AML-193 (cell line): Measurements from ENCODE around the gene PFDN1.

Source experiments
- DNase-seq, 2 experiments: peaks; one replicate each; lab custom pipeline; 2025; lab: John Stamatoyannopoulos, UW

PFDN1 gene

DNA sequence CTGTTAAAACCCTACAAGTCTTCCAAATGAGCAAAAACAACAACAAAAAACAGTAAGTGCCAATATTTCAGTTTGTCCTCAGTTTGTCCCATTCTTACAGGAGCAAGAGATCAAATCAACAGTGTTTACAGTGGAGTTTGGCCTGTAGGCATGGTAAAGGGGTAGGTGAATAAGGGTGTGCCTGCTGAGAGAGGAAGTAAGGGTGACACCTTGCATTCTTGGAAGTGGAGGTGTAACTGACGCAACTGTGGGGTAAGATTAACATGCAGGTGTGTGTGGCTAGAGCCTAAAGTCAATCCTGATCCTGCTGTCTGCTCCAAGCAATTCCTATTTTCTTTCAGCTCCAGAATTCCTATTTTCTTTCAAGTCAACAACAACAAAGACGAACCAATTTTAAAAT lies 43.4 kb downstream of the PFDN1 start:
- no peak for DNase-seq

DNA sequence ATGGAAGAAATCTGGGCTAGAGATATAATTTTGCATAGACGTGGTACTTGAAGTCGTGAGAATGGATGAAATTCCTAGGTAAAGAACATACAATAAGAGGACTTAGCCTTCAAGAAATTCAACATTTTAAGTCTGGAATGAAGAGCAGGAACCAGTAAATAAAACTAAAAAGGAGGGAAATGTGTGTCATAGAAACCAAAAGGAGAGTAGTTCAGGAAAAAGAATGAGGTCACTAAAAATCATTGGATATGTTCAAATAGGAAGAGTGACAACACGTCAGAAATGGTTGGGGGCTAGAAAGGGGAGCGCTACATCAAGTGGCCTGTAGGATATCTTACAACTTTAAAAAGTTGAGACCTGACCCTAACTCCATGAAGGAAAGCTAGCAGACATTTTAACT lies 44.0 kb downstream of the PFDN1 start:
- no peak for DNase-seq

DNA sequence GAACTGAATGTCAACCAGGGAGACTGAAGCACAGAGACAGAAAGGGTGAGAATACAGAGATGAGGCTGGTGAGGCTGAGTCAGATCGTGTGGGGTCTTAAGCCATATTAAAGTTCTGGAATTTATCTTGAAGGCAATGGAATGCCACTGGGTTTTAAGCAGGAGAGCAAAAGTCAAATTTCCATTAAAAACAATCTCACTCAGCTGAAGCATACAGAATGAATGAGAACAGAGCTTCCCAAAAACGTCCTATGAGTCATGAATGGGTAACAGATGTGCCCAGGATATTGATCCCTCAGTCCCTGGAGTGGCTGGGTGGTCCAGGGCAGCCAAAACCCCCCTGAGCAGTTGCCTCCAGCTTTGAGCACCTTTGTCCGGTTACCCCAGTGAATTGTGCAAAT lies 44.9 kb downstream of the PFDN1 start:
- DNase-seq = no peak

DNA sequence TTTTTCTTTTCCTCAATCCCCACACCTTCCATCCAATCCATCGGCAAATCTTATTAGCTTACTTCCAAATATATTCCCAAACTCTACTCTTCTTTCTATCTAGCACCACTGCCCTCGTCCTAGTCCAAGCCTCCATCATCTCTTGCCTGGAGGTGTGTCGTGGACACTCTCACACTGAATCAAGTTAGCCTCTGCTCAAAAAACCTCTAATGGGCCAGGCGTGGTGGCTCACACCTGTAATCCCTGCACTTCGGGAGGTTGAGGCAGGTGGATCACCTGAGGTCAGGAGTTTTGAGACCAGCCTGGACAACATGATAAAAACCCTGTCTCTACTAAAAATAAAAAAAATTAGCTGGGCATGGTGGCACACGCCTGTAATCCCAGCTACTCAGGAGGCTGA lies 46.2 kb downstream of the PFDN1 start:
- no peak for DNase-seq

- no peak for DNase-seq
Measured at GRCh38 chr5:140255460-140256157, 47.3 kb downstream of the PFDN1 start.

- DNase-seq = no peak
Measured at GRCh38 chr5:140253985-140254384, 48.9 kb downstream of the PFDN1 start.

DNA sequence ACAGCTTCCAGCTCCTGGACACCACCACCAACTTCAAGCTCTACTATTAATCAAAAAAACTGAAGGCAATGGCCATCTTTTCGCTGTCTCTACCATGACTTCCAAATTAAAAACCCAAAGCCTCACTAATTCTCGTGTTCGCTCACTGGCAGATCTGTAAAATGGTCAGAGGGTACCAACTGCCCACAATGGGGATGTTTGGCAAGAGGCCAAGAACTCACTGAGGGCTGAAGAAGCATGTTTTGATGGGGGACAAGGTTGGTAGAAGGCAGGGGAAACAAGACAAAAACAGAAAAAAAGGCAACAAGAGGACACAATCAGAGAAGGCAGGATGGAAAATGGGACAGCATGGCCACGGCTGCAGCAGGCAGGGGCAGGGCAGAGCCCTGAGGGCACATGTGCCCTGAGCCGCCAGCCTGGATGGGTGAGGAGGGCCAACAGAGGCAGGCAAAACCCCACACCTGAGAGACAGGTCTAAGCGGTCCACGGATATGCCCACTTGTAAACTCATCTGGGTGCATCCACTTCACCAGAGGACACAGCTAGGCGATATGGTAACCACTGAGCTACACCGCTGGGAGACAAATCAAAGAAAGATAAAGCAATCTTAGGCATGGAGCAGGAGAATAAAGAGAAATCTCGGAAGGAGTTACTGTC lies 50.3 kb downstream of the PFDN1 start:
- no peak for DNase-seq

DNA sequence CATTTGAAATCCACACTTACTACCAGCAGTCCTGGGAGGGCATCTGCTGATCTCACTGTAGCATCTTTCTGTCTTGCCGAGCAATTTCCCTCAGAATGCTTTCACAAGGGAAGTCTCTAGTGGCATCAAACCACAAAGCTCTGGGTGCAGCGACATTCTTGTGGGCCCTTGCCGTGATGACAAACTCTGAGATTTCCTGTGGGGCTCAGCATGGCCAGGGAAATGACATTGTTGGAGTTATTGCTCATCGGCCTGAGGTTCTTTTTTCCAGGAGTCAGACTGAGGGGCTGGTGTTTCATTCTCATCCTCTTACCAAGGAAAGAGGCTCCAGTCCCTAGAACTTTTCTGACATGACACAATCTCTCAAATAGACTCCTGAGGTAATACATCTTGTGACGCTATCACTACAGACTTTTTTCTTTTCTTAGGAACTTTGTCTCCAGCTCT lies 51.4 kb downstream of the PFDN1 start:
- peak; percentile 72 to 80 for DNase-seq

DNA sequence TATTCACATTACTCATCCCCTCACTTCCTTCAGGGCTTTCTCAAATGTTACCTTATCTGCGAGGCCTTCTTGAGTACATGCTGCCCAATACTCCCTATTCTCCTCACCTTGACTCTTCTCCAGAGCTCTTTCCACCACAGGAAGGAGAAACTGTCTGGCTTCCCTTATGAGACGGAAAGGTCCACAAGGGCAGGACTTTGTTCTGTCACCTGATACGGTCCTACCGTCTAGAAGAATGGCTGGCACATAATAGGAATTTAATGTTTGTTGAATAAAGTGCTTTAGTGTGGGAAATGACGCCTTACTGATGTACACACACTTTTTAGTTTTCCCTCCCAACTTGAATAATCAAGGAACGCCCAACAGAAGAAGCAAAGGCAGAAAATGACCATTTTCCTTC lies 52.5 kb downstream of the PFDN1 start:
- no peak for DNase-seq

- DNase-seq = no peak
Measured at GRCh38 chr5:140249536-140249935, 53.4 kb downstream of the PFDN1 start.

DNA sequence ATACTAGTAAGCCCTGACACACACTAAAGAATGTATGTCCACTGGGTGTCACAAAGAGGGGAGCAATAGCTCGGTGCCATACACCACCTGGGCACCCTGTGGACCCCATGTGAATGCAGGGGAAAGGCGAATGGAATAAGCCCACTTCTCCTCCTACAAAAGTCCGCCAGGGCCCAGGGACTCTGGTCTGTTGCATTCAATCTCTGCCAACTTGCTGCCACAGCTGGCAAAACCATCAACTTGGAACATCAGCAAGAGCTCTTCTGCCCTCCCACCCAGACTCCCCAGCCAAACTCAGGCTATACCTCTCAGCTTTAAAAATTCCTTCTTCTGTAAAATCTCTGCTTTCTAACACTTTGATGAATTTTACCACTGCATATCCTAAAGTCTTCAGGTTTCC lies 54.5 kb downstream of the PFDN1 start:
- DNase-seq = no peak

DNA sequence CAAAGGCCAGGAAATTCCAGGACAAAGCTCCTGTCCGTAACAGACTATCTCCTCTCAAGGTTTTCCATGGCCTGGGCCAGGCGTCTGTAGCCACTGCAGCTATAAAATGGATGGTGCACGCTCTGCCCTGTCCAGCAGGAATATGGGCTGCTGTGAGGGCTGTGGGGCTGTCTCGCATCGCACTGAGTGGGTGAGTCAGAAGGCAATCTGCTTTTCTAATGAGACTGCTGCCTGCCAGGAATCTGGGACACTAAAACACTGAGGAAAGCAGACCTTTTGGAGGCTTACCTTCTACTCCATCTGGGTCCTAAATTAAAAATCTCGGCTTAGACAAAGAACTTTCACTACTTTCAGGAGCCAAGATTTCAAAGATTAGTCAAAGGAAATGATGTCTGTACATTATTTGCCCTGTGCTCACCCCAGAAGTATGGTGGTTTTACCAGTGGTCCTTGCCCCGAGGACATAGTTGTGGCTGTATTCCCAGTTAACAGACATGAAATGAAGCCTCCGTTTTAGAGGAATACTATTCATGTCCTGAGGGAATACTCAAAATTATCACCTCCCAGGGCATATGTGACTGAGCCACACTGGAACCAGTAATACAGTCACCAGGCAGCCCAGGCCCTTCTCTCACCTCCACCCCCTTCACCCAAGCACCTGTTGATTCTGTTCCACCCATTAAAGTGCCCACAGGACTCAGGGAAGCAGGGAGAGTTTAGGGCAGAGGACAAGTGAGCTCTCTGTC lies 56.4 kb downstream of the PFDN1 start:
- no peak for DNase-seq

GRCh38 chr5:140245926-140246325 lies 57.0 kb downstream of the PFDN1 start:
- DNase-seq = no peak

- peak; percentile 10 to 31 for DNase-seq
Measured at GRCh38 chr5:140245341-140245740, 57.6 kb downstream of the PFDN1 start.

GRCh38 chr5:140244525-140245025 lies 58.3 kb downstream of the PFDN1 start:
- peak; percentile 59 to 72 for DNase-seq

GRCh38 chr5:140243706-140244250 lies 59.1 kb downstream of the PFDN1 start:
- DNase-seq = no peak

DNA sequence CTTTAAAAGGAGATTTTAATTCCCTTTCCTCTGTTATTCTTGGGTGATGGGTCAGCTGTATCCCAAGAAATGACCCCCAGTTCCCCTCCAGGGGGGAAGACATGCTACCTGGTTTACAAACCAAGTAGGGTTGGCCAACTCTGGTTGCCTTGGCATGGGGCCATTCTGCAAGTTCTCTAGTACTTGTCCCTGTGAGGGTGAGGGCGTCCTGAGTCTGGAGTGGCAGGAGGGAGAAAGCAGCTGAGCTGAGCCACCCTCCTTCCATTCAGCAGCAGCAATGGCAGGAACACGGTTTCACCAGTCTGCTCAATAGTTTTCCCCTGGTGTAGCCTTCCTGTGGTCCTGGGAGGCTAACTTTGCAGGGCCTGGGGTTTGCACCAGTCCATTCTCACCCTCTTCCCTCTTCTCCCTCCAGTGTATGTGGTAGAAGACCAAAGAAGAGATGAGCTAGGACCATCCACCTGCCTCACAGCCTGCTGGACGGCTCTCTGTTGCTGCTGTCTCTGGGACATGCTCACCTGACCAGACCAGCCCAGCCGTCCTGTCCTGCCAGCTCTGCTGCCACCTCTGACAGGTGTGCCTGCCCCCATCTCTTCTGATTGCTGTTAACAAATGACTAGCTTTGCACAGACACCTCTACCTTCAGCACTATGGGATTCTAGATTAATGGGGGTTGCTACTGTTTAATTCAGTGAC lies 59.9 kb downstream of the PFDN1 start:
- DNase-seq = no peak

GRCh38 chr5:140242099-140242498 lies 60.8 kb downstream of the PFDN1 start:
- DNase-seq = no peak

DNA sequence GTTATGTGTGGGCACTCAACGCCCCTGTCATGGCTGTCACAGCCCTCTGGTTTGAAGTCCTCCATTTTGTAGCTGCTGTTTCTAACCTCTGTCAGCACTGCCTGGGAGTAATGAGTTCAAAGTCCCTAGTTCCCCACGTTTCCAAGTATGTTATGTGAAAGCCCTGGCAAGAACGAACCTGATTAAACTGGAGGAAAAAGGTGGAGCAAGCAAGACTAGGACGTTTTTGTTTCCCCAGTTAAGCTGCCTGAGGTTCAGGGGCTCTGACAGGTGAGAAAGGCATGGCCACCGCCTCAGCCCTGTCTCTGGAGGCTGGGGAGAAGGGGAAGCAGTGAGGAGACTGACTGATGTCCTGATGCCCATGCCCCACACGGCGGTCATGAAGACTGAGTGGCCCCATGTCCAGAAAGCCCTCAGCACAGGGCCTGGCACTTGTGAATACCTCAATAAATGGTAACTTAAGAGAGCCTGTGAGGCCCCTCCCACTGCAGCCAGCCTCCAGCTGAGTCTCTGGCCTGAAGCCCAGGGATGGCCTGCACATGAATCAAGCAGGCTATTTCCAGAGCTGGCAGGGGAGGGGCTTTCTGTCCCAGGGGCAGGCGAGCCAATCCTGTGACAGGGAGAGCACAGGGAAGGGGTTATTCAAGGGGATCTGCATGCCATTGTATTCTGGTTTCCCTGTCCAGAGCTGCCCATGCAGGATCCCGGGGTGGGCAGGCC lies 61.8 kb downstream of the PFDN1 start:
- no peak for DNase-seq

GRCh38 chr5:140239939-140240700 lies 62.8 kb downstream of the PFDN1 start:
- DNase-seq = peak; percentile 52 to 59

DNA sequence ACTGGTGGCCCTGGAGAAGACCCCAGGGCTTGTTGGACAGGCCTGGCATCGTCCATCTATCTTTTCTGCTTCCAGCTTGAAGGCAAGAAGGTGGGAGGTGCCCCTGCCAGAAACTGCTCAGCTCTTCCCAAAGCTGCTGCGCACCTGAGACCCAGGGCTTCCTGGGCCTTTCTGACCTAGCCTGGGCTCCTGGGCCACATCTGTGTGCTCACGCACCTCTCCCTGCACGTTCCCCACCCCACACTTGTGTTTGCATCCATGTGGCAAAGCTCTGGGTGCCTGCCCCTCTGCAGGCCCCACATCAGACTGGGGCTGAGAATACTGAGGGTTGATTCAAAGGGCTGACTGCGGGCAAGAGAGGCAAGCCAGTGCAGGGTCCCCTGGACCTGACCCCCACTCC lies 63.4 kb downstream of the PFDN1 start:
- no peak for DNase-seq
